Adrenal gland (tissue), 5 donors: ENCODE results near the gene RCC2.

Source experiments
- POLR2A ChIP-seq, 2 donors: fragments of 450-650 bp; IDR thresholded peaks; one replicate each; pipeline ENCODE4 v1.6.1; 2017; ENCODE audit warnings: antibody characterized with exemption in 2 of 2, mild to moderate bottlenecking in 2 of 2, moderate library complexity in 1 of 2
- TF ChIP-seq, protein P1 (sequence below), 6 experiments: fragments of 450-650 bp in 4 of 6; fragments of 200-600 bp in 2 of 6; sonication (generic) in 1 of 6; IDR thresholded peaks; 1 replicate in 5 of 6; 2 replicates in 1 of 6; pipeline versions ENCODE4 v1.5.1 to v1.8.0; 2016 to 2021; ENCODE audit warnings: antibody characterized with exemption in 6 of 6, mild to moderate bottlenecking in 2 of 6, moderate library complexity in 1 of 6
- donor health status: DM: no; HTN: no; CAD: no.

DNA sequence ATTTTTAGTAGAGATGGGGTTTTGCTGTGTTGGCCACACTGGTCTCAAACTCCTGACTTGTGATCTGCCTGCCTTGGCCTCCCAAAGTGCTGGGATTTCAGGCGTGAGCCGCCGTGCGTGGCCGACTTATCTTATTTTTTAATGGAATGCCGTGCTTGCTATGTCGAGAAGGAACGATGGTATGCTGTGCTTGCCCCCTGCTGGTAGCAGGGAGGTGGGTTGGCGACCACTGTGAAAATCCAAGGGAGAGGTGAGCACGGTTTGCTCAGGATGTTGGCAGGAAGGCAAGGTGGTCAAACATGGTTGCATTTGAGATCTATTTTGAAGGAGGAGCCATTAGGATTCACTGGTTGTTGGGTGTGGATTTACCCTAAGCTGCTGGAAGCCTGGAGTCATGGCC, 45.8 kb upstream of the RCC2 start:
- TF ChIP-seq POLR2A (IDR thresholded peaks at IDR 0.05), result no peak
- TF ChIP-seq, protein P1, sequence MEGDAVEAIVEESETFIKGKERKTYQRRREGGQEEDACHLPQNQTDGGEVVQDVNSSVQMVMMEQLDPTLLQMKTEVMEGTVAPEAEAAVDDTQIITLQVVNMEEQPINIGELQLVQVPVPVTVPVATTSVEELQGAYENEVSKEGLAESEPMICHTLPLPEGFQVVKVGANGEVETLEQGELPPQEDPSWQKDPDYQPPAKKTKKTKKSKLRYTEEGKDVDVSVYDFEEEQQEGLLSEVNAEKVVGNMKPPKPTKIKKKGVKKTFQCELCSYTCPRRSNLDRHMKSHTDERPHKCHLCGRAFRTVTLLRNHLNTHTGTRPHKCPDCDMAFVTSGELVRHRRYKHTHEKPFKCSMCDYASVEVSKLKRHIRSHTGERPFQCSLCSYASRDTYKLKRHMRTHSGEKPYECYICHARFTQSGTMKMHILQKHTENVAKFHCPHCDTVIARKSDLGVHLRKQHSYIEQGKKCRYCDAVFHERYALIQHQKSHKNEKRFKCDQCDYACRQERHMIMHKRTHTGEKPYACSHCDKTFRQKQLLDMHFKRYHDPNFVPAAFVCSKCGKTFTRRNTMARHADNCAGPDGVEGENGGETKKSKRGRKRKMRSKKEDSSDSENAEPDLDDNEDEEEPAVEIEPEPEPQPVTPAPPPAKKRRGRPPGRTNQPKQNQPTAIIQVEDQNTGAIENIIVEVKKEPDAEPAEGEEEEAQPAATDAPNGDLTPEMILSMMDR (IDR thresholded peaks at IDR 0.05), result peak in 5 of 6 experiments; percentile 13 to 51 (median 38)
